SKM-1 treated with dmso at 0.1 percent for 144 hours (cell line): ENCODE results near the gene RABL6.

ENCODE experiments used
- DNase-seq: peaks from one replicate; lab custom pipeline; 2025; ENCODE audit not compliant: unreplicated experiment; lab: John Stamatoyannopoulos, UW

Gene RABL6

GRCh38 chr9:136845465-136846260 lies 37.9 kb downstream of the RABL6 start:
- no peak for DNase-seq

DNA sequence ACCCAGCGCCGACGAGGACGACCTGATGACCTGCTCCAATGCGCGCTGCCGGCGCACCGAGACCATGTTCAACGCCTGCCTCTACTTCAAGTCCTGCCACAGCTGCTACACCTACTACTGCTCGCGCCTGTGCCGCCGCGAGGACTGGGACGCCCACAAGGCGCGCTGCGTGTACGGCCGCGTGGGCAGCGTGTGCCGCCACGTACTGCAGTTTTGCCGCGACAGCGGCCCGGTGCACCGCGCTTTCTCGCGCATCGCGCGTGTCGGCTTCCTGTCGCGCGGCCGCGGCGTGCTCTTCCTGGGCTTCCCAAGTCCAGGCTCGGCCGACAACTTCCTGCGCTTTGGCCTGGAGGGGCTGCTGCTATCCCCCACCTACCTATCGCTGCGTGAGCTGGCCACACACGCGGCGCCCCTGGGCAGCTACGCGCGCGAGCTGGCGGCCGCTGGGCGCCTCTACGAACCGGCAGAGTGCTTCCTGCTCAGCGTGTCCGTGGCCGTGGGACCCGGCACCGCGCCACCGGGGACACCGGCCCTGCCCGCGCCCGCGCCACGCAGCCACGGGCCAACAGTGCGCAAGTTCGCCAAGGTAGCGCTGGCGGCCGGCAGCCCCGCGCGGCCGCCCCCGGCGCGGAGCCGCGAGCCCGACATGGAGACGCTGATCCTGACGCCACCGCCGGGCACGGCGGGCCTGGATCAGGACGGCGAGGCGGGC lies 38.8 kb downstream of the RABL6 start:
- no peak for DNase-seq

DNA sequence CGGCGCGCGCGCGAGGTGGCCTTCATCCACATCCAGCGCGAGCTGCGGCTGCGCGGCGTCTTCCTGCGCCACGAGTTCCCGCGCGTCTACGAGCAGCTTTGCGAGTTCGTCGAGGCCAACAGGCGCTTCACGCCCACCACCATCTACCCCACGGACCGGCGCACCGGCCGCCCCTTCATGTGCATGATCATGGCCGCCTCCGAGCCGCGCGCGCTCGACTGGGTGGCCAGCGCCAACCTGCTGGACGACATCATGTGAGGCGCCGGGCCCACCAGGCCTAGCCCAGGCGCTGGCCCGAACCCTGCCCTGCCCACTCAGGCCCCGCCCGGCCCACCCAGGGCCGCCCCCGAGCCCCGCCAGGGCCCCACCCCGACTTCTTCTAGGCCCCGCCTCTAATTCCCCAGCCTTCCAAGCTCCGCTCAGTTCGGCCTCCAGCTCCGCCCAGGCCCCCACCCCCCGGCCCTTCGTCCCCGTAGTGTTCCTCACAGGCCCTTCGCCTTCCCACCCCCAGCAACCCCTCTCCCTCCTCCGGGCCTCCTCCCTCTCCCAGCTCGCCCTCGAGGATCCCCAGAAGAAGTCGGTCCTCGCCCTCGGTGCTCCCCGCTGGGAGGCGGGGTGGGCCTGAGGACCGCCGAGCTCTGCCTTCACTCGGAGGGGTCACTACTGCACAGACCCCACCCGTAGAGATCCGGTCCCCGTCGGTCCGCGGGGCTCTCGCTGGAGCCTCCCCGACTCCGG lies 39.5 kb downstream of the RABL6 start:
- DNase-seq = peak; percentile 40

DNA sequence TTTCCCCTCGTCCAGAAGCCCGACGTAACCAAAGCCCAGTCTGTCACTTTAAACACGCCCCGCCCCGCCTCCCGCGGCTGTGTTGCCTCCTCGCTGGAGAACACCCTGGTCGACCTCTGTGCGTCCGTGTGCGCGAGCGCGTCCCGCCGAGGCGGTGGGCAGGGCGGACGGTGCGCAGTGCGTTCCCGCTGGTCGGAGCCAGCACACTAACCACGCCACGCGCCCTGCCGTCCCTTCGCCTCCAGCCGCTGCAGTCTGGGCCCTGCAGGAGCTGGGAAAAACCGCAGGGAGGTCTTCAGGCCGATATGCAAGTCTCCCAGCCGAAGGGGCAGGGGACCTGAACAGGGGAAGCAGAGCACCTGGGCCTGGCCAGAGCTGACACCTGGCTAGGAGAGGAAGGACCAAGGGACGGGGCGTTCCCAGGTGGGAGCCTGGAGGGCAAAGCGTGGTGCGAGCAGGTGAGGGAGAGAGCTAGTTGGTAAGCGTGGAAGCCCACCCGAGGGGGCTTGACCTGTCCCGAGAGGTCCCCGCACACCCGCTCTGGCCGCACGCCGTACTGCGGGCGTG lies 40.2 kb downstream of the RABL6 start:
- DNase-seq = peak; percentile 78

DNA sequence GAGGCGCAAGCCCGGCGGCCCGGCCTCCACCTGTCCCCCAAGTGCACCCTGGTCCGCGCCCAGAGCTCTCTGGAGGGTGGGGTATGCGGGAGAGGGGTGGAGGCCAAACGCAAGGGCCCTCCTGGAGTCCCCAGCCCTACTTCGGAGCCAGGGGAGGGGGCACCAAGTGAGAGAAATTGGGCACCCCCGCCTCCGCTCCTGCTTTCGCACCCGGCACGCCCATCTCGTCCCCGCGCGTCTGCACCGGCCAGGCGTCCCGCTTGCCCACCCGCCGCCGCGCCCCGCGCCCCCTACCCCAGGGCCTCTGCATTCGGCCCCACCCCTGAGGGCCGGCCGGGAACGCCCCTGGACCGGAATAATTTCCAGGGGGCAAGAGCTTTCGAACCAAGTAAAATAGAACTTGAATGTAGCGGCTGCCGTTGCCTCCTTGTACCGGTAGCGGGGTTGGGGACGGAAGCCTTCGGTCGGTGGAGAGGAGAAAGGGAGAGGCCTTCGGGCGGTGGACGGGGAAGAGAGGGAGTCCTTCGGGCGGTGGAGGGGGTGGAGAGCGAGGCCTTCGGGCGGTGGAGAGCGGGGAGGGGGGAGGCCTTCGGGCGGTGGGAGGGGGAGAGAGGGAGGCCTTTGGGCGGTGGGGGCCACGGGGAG lies 40.8 kb downstream of the RABL6 start:
- DNase-seq = peak; percentile 52

DNA sequence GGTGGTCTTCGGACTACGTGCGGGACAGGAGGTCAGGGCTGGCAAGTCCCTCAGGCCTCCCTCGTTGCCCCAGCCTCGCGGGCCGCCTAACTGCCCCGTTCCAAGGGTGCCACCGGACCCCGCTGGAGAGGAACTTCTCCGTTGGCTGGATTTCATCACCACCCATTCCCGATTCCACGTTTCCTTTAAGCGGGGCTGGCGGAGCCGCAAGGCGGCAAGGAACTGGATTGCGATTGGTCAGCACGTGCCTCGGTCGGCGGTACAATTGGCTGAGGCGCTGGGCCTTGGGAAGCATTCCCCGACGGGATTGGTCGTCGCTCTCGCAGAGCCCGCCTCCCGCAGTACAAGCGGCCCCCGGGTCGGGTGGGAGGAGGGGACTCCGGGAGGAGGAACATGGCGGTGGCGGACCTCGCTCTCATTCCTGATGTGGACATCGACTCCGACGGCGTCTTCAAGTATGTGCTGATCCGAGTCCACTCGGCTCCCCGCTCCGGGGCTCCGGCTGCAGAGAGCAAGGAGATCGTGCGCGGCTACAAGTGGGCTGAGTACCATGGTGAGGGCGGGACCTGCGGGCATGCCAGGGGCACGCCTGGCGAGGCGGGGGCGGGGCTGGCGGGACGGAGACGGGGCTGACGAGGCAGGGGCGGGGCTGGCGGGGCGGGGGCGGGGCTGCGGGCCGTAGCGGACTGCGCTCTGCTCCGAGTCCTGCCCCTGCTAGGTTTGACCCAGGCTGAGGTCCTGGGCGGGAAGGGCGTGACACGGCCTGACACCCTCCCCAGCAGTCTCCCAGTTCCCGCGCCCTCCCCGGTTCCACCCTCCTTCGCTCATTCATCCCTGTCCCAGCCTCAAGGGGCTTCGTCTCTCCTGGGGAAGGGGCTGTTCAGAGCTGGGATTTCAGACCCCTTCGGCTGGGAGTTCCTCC lies 41.6 kb downstream of the RABL6 start, which contains the start of gene PHPT1:
TSS of gene PHPT1 (plus strand) at position 372 of the 922 bp plus-strand sequence. CDS start at position 394, 22 bp downstream.
- peak; percentile 97 for DNase-seq

DNA sequence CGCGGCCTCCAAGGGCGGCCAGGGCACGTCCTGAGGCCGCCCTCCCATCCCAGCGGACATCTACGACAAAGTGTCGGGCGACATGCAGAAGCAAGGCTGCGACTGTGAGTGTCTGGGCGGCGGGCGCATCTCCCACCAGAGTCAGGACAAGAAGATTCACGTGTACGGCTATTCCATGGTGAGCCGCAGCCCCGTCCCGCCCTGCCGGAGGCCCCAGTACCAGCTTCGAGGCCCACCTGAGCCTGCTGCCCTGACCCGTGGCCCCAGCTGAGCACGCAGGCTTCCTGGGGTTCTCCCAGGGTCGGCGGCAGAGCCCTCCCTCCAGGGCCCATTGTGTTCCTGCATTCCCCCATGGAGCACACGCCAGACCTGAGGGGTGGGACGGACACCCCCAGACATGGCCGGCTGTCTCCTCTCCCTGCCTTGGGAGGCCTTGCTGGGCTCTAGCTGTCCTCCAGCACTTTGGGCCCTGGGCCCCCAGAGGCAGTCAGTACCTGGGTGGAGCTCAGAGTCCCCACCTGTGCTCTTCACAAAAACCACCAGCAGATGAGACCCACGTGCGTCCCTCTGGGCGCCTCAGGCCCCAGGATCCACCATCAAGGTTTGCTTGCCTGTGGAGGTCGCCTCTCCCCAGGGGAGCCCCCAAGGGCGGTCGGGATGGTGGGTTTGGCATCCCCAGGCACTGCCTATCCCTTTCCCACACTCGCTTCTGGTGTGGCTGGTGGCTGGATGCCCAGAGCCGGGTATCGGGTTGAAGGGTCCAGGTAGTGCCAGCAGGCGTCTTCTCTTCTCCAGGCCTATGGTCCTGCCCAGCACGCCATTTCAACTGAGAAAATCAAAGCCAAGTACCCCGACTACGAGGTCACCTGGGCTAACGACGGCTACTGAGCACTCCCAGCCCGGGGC lies 42.5 kb downstream of the RABL6 start:
- DNase-seq = no peak

DNA sequence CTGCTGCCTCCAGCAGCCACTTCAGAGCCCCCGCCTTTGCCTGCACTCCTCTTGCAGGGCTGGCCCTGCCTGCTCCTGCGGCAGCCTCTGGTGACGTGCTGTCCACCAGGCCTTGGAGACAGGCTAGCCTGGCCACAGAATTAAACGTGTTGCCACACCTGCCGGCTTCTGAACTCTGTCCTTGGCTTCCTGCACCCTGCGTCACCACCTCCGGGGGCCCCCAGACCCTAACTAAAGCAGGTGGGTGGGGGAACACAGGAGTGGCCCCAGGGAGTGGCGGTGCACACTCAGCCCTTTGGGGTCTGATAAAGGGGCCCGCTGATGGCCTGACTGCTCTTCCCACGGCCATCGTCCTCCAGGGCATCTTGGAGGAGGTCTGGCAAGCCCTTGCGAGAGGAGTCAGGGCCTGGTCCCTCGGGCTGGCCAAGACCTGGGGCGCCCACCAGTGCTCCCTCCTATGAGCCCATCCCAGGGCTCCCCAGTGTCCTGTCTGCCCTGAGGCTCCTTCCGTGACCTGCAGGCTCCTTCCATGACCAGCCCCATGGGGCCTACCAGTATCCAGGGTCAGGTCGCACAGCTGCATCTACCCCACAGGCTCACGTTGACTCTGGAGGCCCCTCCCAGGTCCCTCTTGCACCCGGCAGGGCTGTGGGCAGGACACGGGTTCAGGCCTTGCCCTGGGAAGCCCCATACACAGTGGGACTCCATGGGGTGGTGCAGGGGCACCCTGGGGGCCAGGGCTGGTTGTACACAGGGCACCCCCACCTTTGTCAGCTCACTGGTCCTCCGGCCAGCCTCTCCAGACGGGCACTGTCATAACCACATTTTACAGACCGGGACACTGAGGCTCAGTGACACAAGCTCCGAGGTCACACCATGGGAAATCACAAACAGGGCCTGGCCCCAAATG lies 43.4 kb downstream of the RABL6 start:
- no peak for DNase-seq

- DNase-seq = no peak
Observed at GRCh38 chr9:136851941-136852663, 44.4 kb downstream of the RABL6 start, which contains the start of gene MAMDC4. Gene MAMDC4 (plus strand): TSS chr9:136852346. CDS start chr9:136852417, 71 bp downstream.

DNA sequence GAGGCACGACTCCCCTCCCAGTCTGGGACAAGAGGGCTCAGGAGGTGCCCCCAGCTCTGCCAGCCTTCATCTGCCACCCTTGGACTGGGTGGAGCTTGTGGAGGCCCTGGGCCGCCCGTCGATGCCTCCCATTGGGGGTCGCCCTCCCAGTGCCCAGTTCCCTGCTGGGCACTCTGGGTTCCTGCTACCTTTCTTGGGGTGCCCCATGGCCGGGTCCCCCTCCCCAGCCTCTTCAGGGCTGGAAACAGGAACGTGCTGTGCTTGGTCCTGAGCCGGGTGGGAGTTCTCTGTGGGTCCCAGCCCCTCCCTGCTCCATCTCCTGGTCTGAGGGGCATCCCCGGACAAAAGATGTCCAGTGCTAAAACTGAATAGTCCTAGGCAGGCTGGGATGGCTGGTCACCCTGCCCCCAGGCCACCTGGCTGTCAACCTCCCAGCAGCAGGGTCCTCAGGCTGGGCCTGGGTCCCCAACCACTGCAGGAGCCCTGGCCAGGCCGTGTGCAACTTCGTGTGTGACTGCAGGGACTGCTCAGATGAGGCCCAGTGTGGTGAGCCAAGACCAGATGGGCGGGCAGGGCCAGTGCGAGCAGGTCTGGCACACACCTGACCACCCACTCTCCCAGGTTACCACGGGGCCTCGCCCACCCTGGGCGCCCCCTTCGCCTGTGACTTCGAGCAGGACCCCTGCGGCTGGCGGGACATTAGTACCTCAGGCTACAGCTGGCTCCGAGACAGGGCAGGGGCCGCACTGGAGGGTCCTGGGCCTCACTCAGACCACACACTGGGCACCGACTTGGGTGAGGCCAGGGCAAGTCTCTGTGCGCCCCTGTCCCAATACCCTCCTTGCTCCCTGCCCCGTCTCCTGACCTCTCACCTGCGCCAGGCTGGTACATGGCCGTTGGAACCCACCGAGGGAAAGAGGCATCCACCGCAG lies 45.2 kb downstream of the RABL6 start:
- no peak for DNase-seq

- DNase-seq = no peak
Observed at GRCh38 chr9:136853596-136854112, 45.9 kb downstream of the RABL6 start.

DNA sequence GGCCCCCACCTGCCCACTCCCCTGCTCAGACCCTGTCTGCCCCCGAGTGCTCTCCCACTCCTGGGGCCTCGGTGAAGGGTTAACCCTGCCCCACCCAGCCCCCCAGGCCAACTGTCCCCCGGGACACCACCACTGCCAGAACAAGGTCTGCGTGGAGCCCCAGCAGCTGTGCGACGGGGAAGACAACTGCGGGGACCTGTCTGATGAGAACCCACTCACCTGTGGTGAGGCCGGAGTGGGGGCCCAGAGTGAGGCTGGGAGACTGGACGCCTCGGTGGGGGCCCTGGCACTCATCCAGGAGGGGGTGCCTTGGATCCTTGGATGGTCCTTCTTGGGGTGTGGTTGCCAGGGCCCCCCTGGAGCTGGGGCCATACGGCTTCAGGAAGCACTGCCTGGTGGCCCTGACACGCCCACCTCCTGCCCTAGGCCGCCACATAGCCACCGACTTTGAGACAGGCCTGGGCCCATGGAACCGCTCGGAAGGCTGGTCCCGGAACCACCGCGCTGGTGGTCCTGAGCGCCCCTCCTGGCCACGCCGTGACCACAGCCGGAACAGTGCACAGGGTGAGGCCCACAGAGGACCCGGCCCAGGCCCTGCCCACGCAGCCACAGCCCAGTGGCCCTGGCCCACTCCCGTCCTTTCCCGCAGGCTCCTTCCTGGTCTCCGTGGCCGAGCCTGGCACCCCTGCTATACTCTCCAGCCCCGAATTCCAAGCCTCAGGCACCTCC lies 46.5 kb downstream of the RABL6 start:
- no peak for DNase-seq

- DNase-seq = no peak
Observed at GRCh38 chr9:136854842-136855460, 47.2 kb downstream of the RABL6 start.

GRCh38 chr9:136855461-136856078 lies 47.8 kb downstream of the RABL6 start:
- no peak for DNase-seq
